CD14-positive monocyte (primary cell): ENCODE measurements around the gene ZNF335. TPM values are rescaled to one million over a fixed set of nuclear protein-coding genes. Genes with fewer than 3 reads are reported as not detected.

Experiments
- DNase-seq, 3 donors: peaks; one replicate each; pipeline ENCODE4 v3.0.0-alpha.2; 2011 to 2022
- H2AFZ ChIP-seq: 2 replicates; pipeline ENCODE4 v1.6.0; 2012; ENCODE audit warnings: mild to moderate bottlenecking, low read depth, low read length, inconsistent platforms; ENCODE audit not compliant: insufficient read depth, poor library complexity, severe bottlenecking
- H3K27ac ChIP-seq, 2 donors: 1 replicate in 1 of 2; 2 replicates in 1 of 2; pipeline ENCODE4 v1.5.1; 2012 to 2013; ENCODE audit warnings: low read length in 2 of 2, control low read depth in 1 of 2, inconsistent platforms in 1 of 2, low read depth in 1 of 2, mild to moderate bottlenecking in 1 of 2
- H3K27me3 ChIP-seq, 2 donors: one replicate each; pipeline versions ENCODE4 v1.6.0 to v1.6.1; 2011 to 2013; ENCODE audit warnings: low read length in 2 of 2; ENCODE audit not compliant: control insufficient read depth in 2 of 2, insufficient read depth in 2 of 2
- H3K36me3 ChIP-seq, 2 donors: replicated peaks in 1 of 2; 1 replicate in 1 of 2; 2 replicates in 1 of 2; pipeline versions ENCODE4 v1.5.1 to v1.6.1; 2012 to 2013; ENCODE audit warnings: low read length in 2 of 2, control low read depth in 1 of 2, inconsistent platforms in 1 of 2, mild to moderate bottlenecking in 1 of 2; ENCODE audit not compliant: insufficient read depth in 2 of 2, control insufficient read depth in 1 of 2
- H3K4me1 ChIP-seq, 2 donors: 1 replicate in 1 of 2; 2 replicates in 1 of 2; pipeline versions ENCODE4 v1.5.1 to v1.6.1; 2012 to 2013; ENCODE audit warnings: low read length in 2 of 2, control low read depth in 1 of 2, inconsistent platforms in 1 of 2, mild to moderate bottlenecking in 1 of 2, moderate library complexity in 1 of 2; ENCODE audit not compliant: insufficient read depth in 2 of 2, control insufficient read depth in 1 of 2
- H3K4me2 ChIP-seq: replicated peaks from 2 replicates; pipeline ENCODE3; 2012; ENCODE audit warnings: low read length, moderate library complexity, mild to moderate bottlenecking; ENCODE audit not compliant: poor library complexity, severe bottlenecking; ENCODE audit errors: extremely low read depth
- H3K4me3 ChIP-seq, 3 experiments: fragments of 200-600 bp in 1 of 3; sonication (generic) in 1 of 3; replicated peaks in 1 of 3; 1 replicate in 2 of 3; 2 replicates in 1 of 3; pipeline ENCODE4 v1.5.1; 2011 to 2013; ENCODE audit warnings: low read length in 3 of 3, mild to moderate bottlenecking in 3 of 3, control low read depth in 2 of 3, low read depth in 2 of 3, inconsistent platforms in 1 of 3, moderate library complexity in 1 of 3
- H3K79me2 ChIP-seq: 2 replicates; pipeline ENCODE4 v1.6.0; 2012; ENCODE audit warnings: mild to moderate bottlenecking, control low read depth, inconsistent platforms, low read length, moderate library complexity; ENCODE audit not compliant: insufficient read depth
- H3K9ac ChIP-seq: 2 replicates; pipeline ENCODE4 v1.6.0; 2017; ENCODE audit warnings: low read length, mild to moderate bottlenecking; ENCODE audit not compliant: insufficient read depth, poor library complexity, severe bottlenecking
- H3K9me3 ChIP-seq, 2 donors: replicated peaks in 1 of 2; 1 replicate in 1 of 2; 2 replicates in 1 of 2; pipeline versions ENCODE4 v1.5.1 to v1.6.1; 2012 to 2013; ENCODE audit warnings: low read length in 2 of 2, control low read depth in 1 of 2; ENCODE audit not compliant: control insufficient read depth in 1 of 2, insufficient read depth in 1 of 2
- H4K20me1 ChIP-seq: 2 replicates; pipeline ENCODE4 v1.6.0; 2012; ENCODE audit warnings: mild to moderate bottlenecking, low read length, control low read depth, moderate library complexity; ENCODE audit not compliant: insufficient read depth
- H3K27ac Mint-ChIP-seq, 7 donors: one replicate each; pipeline ENCODE4 v1.8.0; 2020; ENCODE audit warnings: mild to moderate bottlenecking in 7 of 7, mixed read lengths in 7 of 7, moderate library complexity in 6 of 7, inconsistent platforms in 2 of 7
- H3K27me3 Mint-ChIP-seq, 3 donors: one replicate each; pipeline ENCODE4 v1.8.0; 2021 to 2022; ENCODE audit warnings: low read depth in 3 of 3, mild to moderate bottlenecking in 3 of 3, mixed read lengths in 3 of 3, moderate library complexity in 3 of 3, inconsistent platforms in 1 of 3
- H3K36me3 Mint-ChIP-seq, 2 donors: one replicate each; pipeline ENCODE4 v1.8.0; 2020; ENCODE audit warnings: mixed read lengths in 2 of 2, inconsistent platforms in 1 of 2, mild to moderate bottlenecking in 1 of 2
- H3K4me1 Mint-ChIP-seq: one replicate; pipeline ENCODE4 v1.8.0; 2020; ENCODE audit warnings: mild to moderate bottlenecking, mixed read lengths
- H3K4me3 Mint-ChIP-seq, 2 donors: one replicate each; pipeline ENCODE4 v1.8.0; 2020; ENCODE audit warnings: mild to moderate bottlenecking in 2 of 2, mixed read lengths in 2 of 2, moderate library complexity in 1 of 2
- H3K9me3 Mint-ChIP-seq, 7 donors: one replicate each; pipeline ENCODE4 v1.8.0; 2020 to 2022; ENCODE audit warnings: mixed read lengths in 7 of 7, mild to moderate bottlenecking in 6 of 7, moderate library complexity in 6 of 7, inconsistent platforms in 2 of 7
- WGBS: methylation state at CpG from one replicate; pipeline ENCODE4 v1.1.5; 2013; ENCODE audit warnings: missing lambda C conversion rate; ENCODE audit not compliant: insufficient coverage; 5-methylcytosine and 5-hydroxymethylcytosine counted together
- intact Hi-C, 2 donors: fragments of 100-400 bp; cut with micrococcal nuclease; formaldehyde crosslinking; loops; one replicate each; pipeline versions ENCODE4 v1.15.0 to v1.15.1; 2023
- polyA plus RNA-seq, 3 donors: library from polyadenylated mRNA; depleted of rRNA in 1 of 3; unstranded in 2 of 3; stranded (reverse) in 1 of 3; fragments of 300-500 nt in 2 of 3; fragments of >200 nt in 1 of 3; fragmentation: Illumina TruSeq in 2 of 3; gene quantifications; 1 replicate in 2 of 3; 2 replicates in 1 of 3; pipeline ENCODE4 v1.2.3, GENCODE V29; 2012 to 2021
- TF ChIP-seq, protein P1 (sequence below): fragments of 200-600 bp; IDR thresholded peaks from one replicate; pipeline ENCODE4 v1.8.0; 2022; ENCODE audit warnings: antibody characterized with exemption, mild to moderate bottlenecking

The ZNF335 gene
- polyA plus RNA-seq, 3 donors: 2.7 to 39.6 (median 3.1) TPM

DNA sequence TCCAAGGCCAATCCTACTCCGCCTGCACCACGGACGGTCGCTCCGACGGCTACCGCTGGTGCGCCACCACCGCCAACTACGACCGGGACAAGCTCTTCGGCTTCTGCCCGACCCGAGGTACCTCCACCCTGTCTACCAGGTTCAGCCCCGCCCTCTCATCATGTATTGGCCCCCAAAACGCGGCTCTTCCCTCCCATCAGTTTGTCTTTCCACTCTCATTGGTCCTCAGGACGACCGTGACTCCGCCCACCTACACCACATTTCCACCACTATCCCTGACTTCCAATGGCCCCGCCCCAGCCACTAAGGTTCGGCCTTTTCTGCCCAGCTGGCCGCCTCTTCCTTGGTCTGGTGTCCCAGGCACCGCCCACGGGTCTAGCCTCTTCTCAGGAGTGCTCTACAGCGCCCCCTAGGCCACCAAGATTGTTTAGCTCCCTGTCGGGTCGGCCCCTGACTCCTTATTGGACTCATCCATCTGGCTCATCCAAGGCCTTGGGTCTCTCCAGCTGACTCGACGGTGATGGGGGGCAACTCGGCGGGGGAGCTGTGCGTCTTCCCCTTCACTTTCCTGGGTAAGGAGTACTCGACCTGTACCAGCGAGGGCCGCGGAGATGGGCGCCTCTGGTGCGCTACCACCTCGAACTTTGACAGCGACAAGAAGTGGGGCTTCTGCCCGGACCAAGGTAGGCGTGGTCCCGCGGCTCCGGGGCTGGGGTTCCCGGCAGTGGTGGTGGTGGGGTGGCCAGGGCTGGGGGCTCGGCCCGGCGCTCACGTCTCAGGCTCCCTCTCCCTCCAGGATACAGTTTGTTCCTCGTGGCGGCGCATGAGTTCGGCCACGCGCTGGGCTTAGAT, 39.9 kb upstream of the ZNF335 start:
- peaks cover 13 to 85% of the 10 kb centered on the region in 2 donors for H3K27me3 ChIP-seq
- no peak overlapping the region for H3K9ac ChIP-seq
- H3K4me2 ChIP-seq: peak overlapping the region; percentile 60
- peak overlapping the region in 1 of 3 experiments; percentile 46 for H3K4me3 ChIP-seq
- no peaks in the 10 kb centered on the region for H3K36me3 ChIP-seq
- peak; percentile 53 to 79 (median 64) for DNase-seq
- Mint-ChIP-seq H3K9me3 (peaks cover 5 to 30% (median 22%) of the 10 kb centered on the region in 7 donors), H3K27ac (peak overlapping the region; percentile 15 to 89 (median 72)), H3K36me3 (peaks cover 0 to 29% of the 10 kb centered on the region in 2 donors), H3K4me3 (peak overlapping the region; percentile 31 to 93), H3K27me3 (peaks cover 77 to 93% (median 88%) of the 10 kb centered on the region in 3 donors), H3K4me1 (peaks cover 64% of the 10 kb centered on the region)
- H3K27ac ChIP-seq: peak overlapping the region in 1 of 2 donors; percentile 61
- no peaks in the 10 kb centered on the region for H3K79me2 ChIP-seq
- H2AFZ ChIP-seq: no peak overlapping the region
- peaks cover 0 to 5% of the 10 kb centered on the region in 2 donors for H3K9me3 ChIP-seq
- H3K4me1 ChIP-seq: peaks cover 70 to 77% of the 10 kb centered on the region in 2 donors
- peaks cover 4% of the 10 kb centered on the region for H4K20me1 ChIP-seq
- TF ChIP-seq, protein P1, sequence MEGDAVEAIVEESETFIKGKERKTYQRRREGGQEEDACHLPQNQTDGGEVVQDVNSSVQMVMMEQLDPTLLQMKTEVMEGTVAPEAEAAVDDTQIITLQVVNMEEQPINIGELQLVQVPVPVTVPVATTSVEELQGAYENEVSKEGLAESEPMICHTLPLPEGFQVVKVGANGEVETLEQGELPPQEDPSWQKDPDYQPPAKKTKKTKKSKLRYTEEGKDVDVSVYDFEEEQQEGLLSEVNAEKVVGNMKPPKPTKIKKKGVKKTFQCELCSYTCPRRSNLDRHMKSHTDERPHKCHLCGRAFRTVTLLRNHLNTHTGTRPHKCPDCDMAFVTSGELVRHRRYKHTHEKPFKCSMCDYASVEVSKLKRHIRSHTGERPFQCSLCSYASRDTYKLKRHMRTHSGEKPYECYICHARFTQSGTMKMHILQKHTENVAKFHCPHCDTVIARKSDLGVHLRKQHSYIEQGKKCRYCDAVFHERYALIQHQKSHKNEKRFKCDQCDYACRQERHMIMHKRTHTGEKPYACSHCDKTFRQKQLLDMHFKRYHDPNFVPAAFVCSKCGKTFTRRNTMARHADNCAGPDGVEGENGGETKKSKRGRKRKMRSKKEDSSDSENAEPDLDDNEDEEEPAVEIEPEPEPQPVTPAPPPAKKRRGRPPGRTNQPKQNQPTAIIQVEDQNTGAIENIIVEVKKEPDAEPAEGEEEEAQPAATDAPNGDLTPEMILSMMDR: peak; percentile 43
- 16% methylated on average over 47 of the region's 57 CpGs for WGBS
- intact Hi-C loops: loop anchor here (5.0 to 10.0 kb wide), 3 partner anchors 35 to 163 kb away; partner anchors contain the start of gene NCOA5 (in 1 of the 2)

GRCh38 chr20:46010491-46011391, 38.7 kb upstream of the ZNF335 start:
- Histone ChIP-seq H3K9ac (peak overlapping the region; percentile 32), H3K27ac (peak overlapping the region; percentile 0 to 61), H3K27me3 (peaks cover 13 to 78% of the 10 kb centered on the region in 2 donors), H3K4me1 (peaks cover 81 to 88% of the 10 kb centered on the region in 2 donors), H4K20me1 (peaks cover 4% of the 10 kb centered on the region), H2AFZ (peak overlapping the region; percentile 33), H3K4me3 (peak overlapping the region in 2 of 3 experiments; percentile 5 to 46), H3K4me2 (peak overlapping the region; percentile 60), H3K79me2 (no peaks in the 10 kb centered on the region), H3K9me3 (peaks cover 0 to 5% of the 10 kb centered on the region in 2 donors), H3K36me3 (no peaks in the 10 kb centered on the region)
- Mint-ChIP-seq H3K27ac (peak overlapping the region; percentile 71 to 89 (median 81)), H3K4me3 (peak overlapping the region; percentile 76 to 93), H3K36me3 (peaks cover 0 to 27% of the 10 kb centered on the region in 2 donors), H3K27me3 (peaks cover 66 to 91% (median 85%) of the 10 kb centered on the region in 3 donors), H3K9me3 (peaks cover 5 to 30% (median 22%) of the 10 kb centered on the region in 7 donors), H3K4me1 (peaks cover 75% of the 10 kb centered on the region)
- TF ChIP-seq, protein P1: no peak
- DNase-seq: peak; percentile 63 to 95 (median 84)
- 7% methylated on average over 74 of the region's 74 CpGs for WGBS
- intact Hi-C loops: loop anchor here (5.0 to 10.0 kb wide), 3 partner anchors 33 to 164 kb away; partner anchors contain the start of gene NCOA5 (in 1 of the 2)
